Measurements from ENCODE around the gene RPRD1A. TPM values are rescaled to one million over a fixed set of nuclear protein-coding genes. Genes with fewer than 3 reads are reported as not detected.
"Not testable (repeated sequence)": the region's sequence is repeated elsewhere in the genome, so short reads cannot be mapped to it uniquely, and the experiment has no call there.

RPRD1A gene
- total RNA-seq, 1 donor from 2014 or later = 47.6 TPM

GRCh38 chr18:35969676-35970075 is 97.7 kb downstream of the RPRD1A start:
- peaks cover 47% of the 10 kb centered on the region for H3K4me1 Mint-ChIP-seq
- no peak for TF ChIP-seq CTCF (IDR thresholded peaks at IDR 0.05)
- H3K27ac Mint-ChIP-seq = peak overlapping the region; percentile 30
- no peaks in the 10 kb centered on the region for H3K9me3 Mint-ChIP-seq
- ATAC-seq (ENCODE audit: low read depth) (no peak), DNase-seq (no peak)
- intact Hi-C loops (cut with micrococcal nuclease) = loop anchor here (5.0 kb wide), 2 partner anchors 557 to 992 kb away; no protein-coding TSS in a partner anchor
- POLR2A ChIA-PET = interaction anchor here (1.1 kb wide), 1 partner anchor 388 kb away, joined by 4 read pairs; the partner anchor contains the start of gene GALNT1
- no peak overlapping the region for H3K4me3 Mint-ChIP-seq
- no peaks in the 10 kb centered on the region for H3K27me3 Mint-ChIP-seq
- peaks cover 17% of the 10 kb centered on the region for H3K36me3 Mint-ChIP-seq (ENCODE audit: low read depth)
- CTCF ChIA-PET = no interaction called here

GRCh38 chr18:35968278-35968880 is 99.0 kb downstream of the RPRD1A start:
- H3K4me3 Mint-ChIP-seq = no peak overlapping the region
- CTCF ChIA-PET = no interaction called here
- no peak overlapping the region for H3K27ac Mint-ChIP-seq
- POLR2A ChIA-PET = no interaction called here
- H3K36me3 Mint-ChIP-seq (ENCODE audit: low read depth) = peaks cover 8% of the 10 kb centered on the region
- no peak for TF ChIP-seq CTCF (IDR thresholded peaks at IDR 0.05)
- no peaks in the 10 kb centered on the region for H3K27me3 Mint-ChIP-seq
- peaks cover 39% of the 10 kb centered on the region for H3K4me1 Mint-ChIP-seq
- no peak for ATAC-seq (ENCODE audit: low read depth)
- no peak for DNase-seq
- intact Hi-C loops (cut with micrococcal nuclease) = no loop called here
- no peaks in the 10 kb centered on the region for H3K9me3 Mint-ChIP-seq

- H3K27me3 Mint-ChIP-seq; H3K4me3 Mint-ChIP-seq; POLR2A ChIA-PET; intact Hi-C loops (cut with micrococcal nuclease); ATAC-seq (ENCODE audit: low read depth); DNase-seq; H3K36me3 Mint-ChIP-seq (ENCODE audit: low read depth); H3K27ac Mint-ChIP-seq; H3K9me3 Mint-ChIP-seq: not testable (repeated sequence)
- peaks cover 34% of the 10 kb centered on the region for H3K4me1 Mint-ChIP-seq
- CTCF ChIA-PET = interaction anchor here (1.0 kb wide), 1 partner anchor 17 kb away, joined by 3 read pairs; no protein-coding TSS in a partner anchor
Observed at GRCh38 chr18:35967866-35968265, 99.5 kb downstream of the RPRD1A start.

GRCh38 chr18:35964319-35964718 is 103.0 kb downstream of the RPRD1A start:
- no peak for DNase-seq
- no peak for ATAC-seq (ENCODE audit: low read depth)

GRCh38 chr18:35962320-35962719 is 105.0 kb downstream of the RPRD1A start:
- intact Hi-C loops (cut with micrococcal nuclease) = no loop called here
- ChIA-PET POLR2A (no interaction called here), CTCF (no interaction called here)
- Mint-ChIP-seq H3K4me3 (no peak overlapping the region), H3K36me3 (ENCODE audit: low read depth) (no peaks in the 10 kb centered on the region), H3K27me3 (peaks cover 10% of the 10 kb centered on the region), H3K27ac (no peak overlapping the region), H3K9me3 (no peaks in the 10 kb centered on the region), H3K4me1 (no peaks in the 10 kb centered on the region)
- no peak for DNase-seq
- TF ChIP-seq CTCF (IDR thresholded peaks at IDR 0.05) = no peak
- no peak for ATAC-seq (ENCODE audit: low read depth)

More at GRCh38 chr18:35964319-35964718, 103.0 kb downstream of the RPRD1A start:
- H3K9me3 Mint-ChIP-seq = no peaks in the 10 kb centered on the region
- POLR2A ChIA-PET = no interaction called here
- H3K4me3 Mint-ChIP-seq = no peak overlapping the region
- H3K4me1 Mint-ChIP-seq = peaks cover 10% of the 10 kb centered on the region
- H3K36me3 Mint-ChIP-seq (ENCODE audit: low read depth) = no peaks in the 10 kb centered on the region
- no peaks in the 10 kb centered on the region for H3K27me3 Mint-ChIP-seq
- intact Hi-C loops (cut with micrococcal nuclease) = no loop called here
- TF ChIP-seq CTCF (IDR thresholded peaks at IDR 0.05) = no peak
- CTCF ChIA-PET = no interaction called here
- H3K27ac Mint-ChIP-seq = no peak overlapping the region

- ATAC-seq (ENCODE audit: low read depth) (no peak), DNase-seq (no peak)
- peaks cover 30% of the 10 kb centered on the region for H3K27me3 Mint-ChIP-seq
- H3K27ac Mint-ChIP-seq = no peak overlapping the region
- no peaks in the 10 kb centered on the region for H3K4me1 Mint-ChIP-seq
- no peak overlapping the region for H3K4me3 Mint-ChIP-seq
- TF ChIP-seq CTCF (IDR thresholded peaks at IDR 0.05) = no peak
- CTCF ChIA-PET = no interaction called here
- POLR2A ChIA-PET = no interaction called here
- no peaks in the 10 kb centered on the region for H3K36me3 Mint-ChIP-seq (ENCODE audit: low read depth)
- H3K9me3 Mint-ChIP-seq = no peaks in the 10 kb centered on the region
- intact Hi-C loops (cut with micrococcal nuclease) = no loop called here
Observed at GRCh38 chr18:35956226-35956625, 111.1 kb downstream of the RPRD1A start.
